H4 (cell line): ENCODE results near the gene POLR1D. TPM values are rescaled to one million over a fixed set of nuclear protein-coding genes. Genes with fewer than 3 reads are reported as not detected.
A peak's percentile ranks its signal among the peaks of the same experiment; 100 is the strongest.

Experiments used
- DNase-seq: peaks from one replicate; pipeline ENCODE4 v3.0.0-alpha.2; 2015; ENCODE audit warnings: low spot score
- total RNA-seq: library from RNA; depleted of rRNA; stranded (reverse); fragments of >200 nt; shearing (Covaris generic); gene quantifications from 2 replicates; pipeline ENCODE4 v1.2.3, GENCODE V29; 2014; rRNA removed

The POLR1D gene, protein sequence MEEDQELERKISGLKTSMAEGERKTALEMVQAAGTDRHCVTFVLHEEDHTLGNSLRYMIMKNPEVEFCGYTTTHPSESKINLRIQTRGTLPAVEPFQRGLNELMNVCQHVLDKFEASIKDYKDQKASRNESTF
- 125 and 143 TPM in 2 replicates for total RNA-seq

DNA sequence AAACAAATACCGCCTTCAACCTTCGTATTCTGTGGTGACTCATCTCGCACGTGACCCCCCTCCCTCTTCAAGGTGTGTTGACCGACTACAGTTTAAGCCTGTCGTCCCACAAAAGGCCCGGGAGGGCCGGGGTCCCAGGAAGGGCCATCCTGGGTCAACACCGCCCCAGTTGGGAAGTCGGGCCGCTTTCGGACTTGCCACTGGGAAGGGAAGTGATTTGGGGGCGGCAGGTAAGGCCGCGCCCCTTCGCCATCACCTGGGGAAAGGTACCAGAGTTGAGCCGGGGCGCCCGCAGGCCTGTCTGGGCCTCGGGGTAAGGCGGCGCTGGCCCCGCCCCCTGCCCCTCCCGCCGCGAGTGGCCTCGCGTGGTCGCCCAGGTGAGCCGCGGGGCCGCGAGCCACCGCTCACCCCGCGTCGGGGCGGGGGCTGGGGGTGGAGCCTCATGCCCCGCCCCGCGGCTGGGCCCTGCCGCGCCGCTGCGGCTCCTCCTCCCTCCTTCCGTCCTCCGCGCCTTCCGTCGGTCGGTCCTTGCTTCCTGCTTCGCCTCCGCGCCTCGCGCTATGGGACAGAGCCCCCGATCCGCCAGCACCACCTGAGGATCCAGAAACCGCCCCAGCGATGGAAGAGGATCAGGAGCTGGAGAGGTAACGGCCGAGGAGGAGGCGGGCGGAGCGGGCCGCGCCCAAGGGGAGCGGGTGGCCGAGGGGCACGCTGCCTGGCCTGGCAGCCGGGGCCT is at the start of gene POLR1D:
POLR1D (plus strand) TSS at position 527 of the 736 bp plus-strand sequence; CDS start at position 619, 92 bp downstream.
- peak; percentile 62 for DNase-seq

DNA sequence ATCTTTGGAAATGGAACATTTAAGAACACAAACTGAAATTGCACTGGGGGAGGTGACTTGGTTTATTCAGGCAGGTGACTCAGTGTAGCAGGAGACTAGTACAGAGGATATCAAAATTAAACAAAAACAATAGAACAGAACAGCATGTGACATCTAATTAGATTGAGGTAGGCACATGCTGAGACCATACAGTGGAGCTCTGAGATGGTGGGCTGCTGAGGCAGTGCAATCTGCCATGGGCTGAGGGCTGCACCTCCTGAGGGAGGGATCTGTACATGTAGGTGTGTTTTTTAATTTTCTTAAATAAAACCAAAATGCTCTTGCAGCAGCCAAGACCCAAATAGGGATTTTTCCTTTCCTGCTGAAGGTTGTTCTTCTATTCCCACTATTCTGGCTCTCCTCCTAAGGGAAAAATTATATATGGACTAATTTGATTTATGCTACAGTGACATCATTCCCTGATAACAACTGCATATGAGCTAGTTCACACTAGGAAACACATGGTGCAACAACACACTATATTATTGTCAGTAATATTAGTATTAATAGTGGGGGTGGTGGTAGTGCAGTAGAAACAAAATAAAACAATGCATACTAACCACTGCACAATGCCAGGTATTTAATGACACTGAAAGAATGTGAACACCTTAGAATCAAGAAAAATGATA is 49.3 kb upstream of the POLR1D start:
- DNase-seq, result no peak

DNA sequence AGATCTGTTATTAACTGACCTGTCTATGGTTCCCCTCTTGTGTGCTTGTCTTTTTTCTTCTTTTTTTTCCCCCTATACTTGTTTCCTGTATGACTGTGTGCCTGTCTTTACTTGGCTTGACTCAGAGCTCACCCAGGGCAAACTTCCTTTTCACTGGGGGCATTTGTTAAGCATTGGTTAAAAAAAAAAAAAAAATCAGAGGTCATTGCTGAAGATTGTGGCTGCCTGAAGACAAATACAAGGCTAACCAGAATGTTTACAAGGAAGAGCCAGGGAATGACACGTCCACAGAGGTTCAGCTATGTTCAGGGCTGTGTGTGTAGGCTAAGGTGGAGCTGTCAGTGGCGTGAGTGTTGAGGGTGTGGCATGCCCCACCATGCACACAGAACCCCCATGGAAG is 48.4 kb upstream of the POLR1D start:
- DNase-seq, result peak; percentile 18

- no peak for DNase-seq
Measured at GRCh38 chr13:27574661-27575060, 47.0 kb upstream of the POLR1D start.

- DNase-seq, result no peak
Measured at GRCh38 chr13:27578121-27579030, 43.3 kb upstream of the POLR1D start.

DNA sequence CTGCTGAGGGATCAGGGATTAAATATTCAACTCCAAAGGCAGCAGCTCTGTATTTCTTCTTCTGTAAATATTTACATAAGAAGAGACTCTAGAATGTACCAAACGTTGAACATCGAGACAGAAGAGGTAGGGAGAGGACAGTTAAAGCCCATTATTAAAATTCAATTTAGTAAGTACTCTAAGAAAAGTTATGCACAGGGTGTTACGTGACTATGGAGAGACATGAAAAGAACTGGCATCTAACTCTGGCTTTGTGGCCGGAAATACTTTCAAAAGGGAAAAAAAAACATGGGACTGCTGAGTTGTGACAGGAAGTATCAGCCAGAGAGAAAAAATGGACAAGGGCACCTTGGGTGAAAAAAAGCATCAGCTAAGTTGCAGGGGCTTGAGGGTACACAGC is 38.0 kb upstream of the POLR1D start:
- no peak for DNase-seq

DNA sequence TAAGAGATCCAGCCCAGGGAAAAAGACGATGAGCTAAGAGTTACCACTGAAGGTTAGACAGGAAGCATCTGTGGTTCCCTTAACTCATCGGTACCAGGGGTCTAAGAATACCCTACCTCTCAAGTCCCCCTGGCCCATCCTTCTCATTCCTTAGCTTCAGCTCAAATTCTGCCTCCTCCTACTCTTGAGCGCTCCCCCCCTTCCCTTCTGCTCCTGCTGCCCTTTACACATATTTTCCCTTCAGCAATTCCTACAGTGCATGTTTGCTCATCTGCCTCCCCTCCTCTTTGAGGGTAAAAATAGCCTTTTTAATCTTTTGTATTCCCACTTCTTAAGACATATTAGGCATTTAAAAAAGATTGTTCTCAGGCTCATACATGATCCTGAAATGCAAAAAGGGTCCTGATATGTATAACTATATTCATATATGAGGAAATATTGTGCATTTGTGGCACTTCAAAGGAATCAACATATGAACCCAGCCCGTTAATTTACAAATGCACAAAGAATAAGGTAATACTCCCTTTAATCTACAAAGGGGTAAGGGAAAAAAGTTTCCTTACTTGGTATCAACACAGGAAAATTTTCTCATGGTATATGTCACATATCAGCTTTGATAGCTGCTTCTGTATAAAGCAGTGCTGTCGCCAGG is 34.5 kb upstream of the POLR1D start:
- no peak for DNase-seq

- no peak for DNase-seq
Measured at GRCh38 chr13:27588405-27588804, 33.3 kb upstream of the POLR1D start.

DNA sequence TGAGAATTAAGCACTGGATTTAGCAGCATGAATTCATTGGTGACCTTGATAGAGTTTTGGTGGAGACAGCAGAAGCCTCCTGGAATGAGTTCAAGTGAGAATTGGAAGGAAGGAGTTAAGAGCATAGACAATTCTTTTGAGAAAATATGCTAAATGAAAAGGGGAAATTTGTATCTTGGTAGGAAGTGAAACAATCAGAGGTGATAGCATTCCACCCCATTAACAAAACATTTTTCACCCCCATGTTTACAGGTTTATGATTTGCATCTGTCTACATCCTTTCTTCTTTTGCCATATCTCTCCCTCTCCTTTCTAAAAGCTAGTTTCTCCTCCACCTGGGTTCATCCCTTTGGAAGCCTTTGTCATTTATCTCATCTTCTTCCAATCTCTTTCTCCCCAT is 28.8 kb upstream of the POLR1D start:
- DNase-seq, result no peak

GRCh38 chr13:27593267-27593666 is 28.4 kb upstream of the POLR1D start:
- no peak for DNase-seq

DNA sequence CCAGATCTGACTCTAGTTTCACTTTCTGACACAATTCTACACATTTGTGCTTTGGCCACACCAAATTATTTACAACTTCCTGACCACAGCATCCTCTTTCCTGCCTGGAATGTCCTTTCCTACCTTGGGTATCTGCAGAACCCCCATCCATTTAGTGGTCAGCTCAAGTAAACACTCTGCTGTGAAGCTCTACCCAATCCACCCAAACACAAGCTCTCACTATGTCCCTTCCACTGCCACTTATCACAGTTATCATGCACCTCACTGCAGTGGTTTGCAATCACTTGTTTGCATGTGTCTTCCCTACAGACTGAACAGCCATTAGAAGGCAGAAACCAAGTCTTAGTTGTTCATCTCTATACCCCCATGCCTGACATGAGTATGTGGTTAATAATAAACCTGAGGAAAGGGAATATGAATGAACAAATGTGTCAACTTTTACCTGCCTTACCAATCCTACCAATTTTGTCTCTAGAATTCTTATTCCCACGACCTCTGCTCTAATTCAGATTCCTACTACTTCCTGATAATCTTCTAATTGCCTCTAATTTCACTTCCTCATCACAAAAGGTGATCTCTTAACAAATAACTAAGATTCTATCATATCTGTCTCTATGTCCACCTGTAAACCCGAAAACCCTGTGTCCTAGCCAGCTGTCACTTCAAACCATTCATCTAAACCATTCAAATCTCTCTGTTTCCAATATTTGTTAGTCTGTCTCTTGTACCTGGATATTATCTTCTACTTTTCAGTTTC is 26.5 kb upstream of the POLR1D start:
- DNase-seq, result peak; percentile 59

GRCh38 chr13:27599096-27599495 is 22.6 kb upstream of the POLR1D start:
- DNase-seq, result no peak

GRCh38 chr13:27599845-27600553 is 21.7 kb upstream of the POLR1D start:
- DNase-seq, result peak; percentile 39

- no peak for DNase-seq
Measured at GRCh38 chr13:27600711-27601110, 21.0 kb upstream of the POLR1D start.

DNA sequence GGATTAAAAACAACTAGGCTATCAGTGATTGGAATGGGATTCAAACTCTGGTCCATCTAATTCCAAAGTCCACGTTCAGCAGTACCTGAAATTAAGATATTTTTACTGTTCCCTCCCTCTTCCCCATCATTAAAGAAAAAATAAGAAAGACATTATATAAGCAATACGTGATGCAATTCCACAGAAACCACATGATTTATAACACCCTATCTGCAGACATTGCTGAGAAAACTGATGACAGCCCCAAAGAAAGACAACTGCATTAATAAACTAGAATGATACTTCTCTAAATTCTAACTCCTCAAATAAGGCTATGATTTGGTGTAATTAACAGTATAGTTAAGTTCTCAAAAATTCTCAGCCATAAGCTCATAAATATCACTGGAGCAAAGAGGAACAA is 20.5 kb upstream of the POLR1D start:
- no peak for DNase-seq

DNA sequence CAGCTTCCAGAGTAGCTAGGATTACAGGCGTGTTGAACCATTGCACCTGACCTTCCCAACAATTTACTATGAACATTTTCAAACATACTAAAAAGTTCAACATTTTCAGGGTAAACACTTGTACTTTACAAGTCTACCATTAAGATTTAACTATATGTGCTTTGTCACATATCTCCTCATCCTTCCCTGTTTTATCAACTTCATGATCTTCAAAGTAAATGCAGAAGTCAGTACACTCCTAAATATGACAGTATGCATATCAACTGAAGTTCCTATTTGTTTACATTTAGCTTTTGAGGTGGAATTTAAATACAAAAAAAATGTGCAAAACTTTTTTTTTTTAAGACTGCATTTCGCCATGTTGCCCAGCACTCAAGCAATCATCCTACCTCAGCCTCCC is 19.9 kb upstream of the POLR1D start:
- no peak for DNase-seq

DNA sequence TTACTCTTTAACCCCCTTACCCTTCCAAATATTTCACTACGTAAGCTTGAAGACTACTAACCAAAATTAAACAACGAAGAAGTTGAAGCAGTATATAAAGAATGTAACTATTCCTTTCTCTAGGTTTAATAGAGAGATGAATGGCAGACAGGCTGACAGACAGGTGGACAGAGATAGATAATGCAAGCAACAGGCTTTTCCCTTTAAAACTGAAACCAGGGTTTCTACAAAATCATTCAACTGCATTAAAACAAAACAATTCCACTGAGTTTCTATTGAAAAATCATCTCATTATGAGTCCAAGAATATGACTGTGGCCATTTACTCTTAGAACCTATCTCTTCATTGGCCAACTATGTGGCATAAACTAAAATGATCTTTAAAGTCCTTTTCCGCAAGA is 16.6 kb upstream of the POLR1D start:
- DNase-seq, result no peak

DNA sequence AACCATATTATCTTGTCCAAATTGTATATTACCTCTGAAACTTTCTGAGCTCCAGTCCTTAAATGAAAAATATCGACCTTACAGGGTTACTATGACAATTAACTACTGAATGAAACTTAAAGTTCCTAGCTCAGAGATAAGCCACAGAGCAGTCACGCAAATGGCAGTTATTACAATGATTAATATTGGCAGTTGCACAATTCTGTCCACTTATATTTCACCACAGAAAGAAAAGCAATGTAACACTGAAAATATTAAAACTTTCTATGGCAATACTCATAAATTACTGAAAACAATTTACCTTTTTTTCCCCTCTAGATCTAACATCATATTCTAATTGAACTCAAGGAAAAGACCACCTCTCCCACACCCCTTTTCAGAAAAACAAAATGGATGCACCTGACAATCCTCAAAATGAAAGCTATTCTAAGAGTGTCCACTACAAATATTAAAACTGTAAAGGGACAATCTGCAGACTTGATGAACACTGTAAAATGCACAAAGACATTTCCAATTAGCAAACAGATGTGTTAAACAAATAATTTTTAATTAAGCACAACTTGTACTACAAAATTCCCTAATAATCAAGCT is 16.0 kb upstream of the POLR1D start:
- no peak for DNase-seq

- DNase-seq, result peak; percentile 51
Measured at GRCh38 chr13:27607125-27607524, 14.6 kb upstream of the POLR1D start.

DNA sequence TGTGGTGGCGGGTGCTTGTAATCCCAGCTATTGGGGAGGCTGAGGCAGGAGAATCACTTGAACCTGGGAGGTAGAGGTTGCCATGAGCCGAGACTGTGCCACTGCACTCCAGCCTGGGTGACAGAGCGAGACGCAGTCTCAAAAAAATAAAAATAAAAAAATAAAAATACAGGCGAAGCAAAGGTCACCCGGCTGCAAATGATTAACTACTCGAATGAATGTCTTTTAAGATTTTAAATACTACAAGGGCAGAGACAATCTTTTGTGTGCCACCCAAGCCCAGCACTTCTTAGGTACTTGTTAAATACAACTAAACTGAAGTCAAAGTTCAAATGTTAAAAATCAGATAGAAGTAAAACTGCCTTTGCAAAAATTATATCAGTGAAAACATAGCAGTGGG is 8.1 kb upstream of the POLR1D start:
- no peak for DNase-seq
